NOMO-1 treated with dmso at 0.1 percent for 144 hours (cell line): ENCODE results near the gene CWF19L1.

Experiments
- DNase-seq: peaks from one replicate; lab custom pipeline; 2025; ENCODE audit not compliant: unreplicated experiment; lab: John Stamatoyannopoulos, UW

CWF19L1 gene

GRCh38 chr10:100183481-100183880 is 84.0 kb downstream of the CWF19L1 start:
- DNase-seq = peak; percentile 88

- no peak for DNase-seq
Observed at GRCh38 chr10:100182908-100183307, 84.5 kb downstream of the CWF19L1 start.
